Measurements from ENCODE around the gene PAX8.

The PAX8 gene

GRCh38 chr2:113246606-113247005 lies 32.1 kb downstream of the PAX8 start:
- Histone ChIP-seq H3K4me3 (no peak overlapping the region), H3K36me3 (ENCODE audit: insufficient read depth, low read length) (no peaks in the 10 kb centered on the region), H3K9me3 (ENCODE audit: low read depth, low read length) (no peaks in the 10 kb centered on the region), H3K27ac (no peak overlapping the region), H3K9ac (ENCODE audit: insufficient read length) (no peak overlapping the region)
- no peak for DNase-seq (ENCODE audit: low read depth, low spot score)
- TF ChIP-seq FOXP2 (optimal IDR thresholded peaks at IDR 0.05; ENCODE audit: control extremely low read depth, extremely low read length, insufficient read depth) (no peak), EZH2 (IDR thresholded peaks at IDR 0.05) (no peak), POLR2AphosphoS5 (IDR thresholded peaks at IDR 0.05; ENCODE audit: borderline replicate concordance, low read depth, low read length) (no peak)

- H3K9me3 ChIP-seq (ENCODE audit: low read depth, low read length) = no peaks in the 10 kb centered on the region
- H3K4me3 ChIP-seq = no peak overlapping the region
- no peaks in the 10 kb centered on the region for H3K36me3 ChIP-seq (ENCODE audit: insufficient read depth, low read length)
- no peak for TF ChIP-seq EZH2 (IDR thresholded peaks at IDR 0.05)
- no peak for TF ChIP-seq POLR2AphosphoS5 (IDR thresholded peaks at IDR 0.05; ENCODE audit: borderline replicate concordance, low read depth, low read length)
- no peak for TF ChIP-seq FOXP2 (optimal IDR thresholded peaks at IDR 0.05; ENCODE audit: control extremely low read depth, extremely low read length, insufficient read depth)
- H3K27ac ChIP-seq = no peak overlapping the region
- no peak for DNase-seq (ENCODE audit: low read depth, low spot score)
- H3K9ac ChIP-seq (ENCODE audit: insufficient read length) = no peak overlapping the region
These were observed 33.4 kb downstream of the PAX8 start for GRCh38 chr2:113245276-113245711.

- TF ChIP-seq EZH2 (IDR thresholded peaks at IDR 0.05) (no peak), POLR2AphosphoS5 (IDR thresholded peaks at IDR 0.05; ENCODE audit: borderline replicate concordance, low read depth, low read length) (no peak), FOXP2 (optimal IDR thresholded peaks at IDR 0.05; ENCODE audit: control extremely low read depth, extremely low read length, insufficient read depth) (no peak)
- Histone ChIP-seq H3K9ac (ENCODE audit: insufficient read length) (no peak overlapping the region), H3K36me3 (ENCODE audit: insufficient read depth, low read length) (no peaks in the 10 kb centered on the region; the same call in 1 of the 2 replicates), H3K9me3 (ENCODE audit: low read depth, low read length) (no peaks in the 10 kb centered on the region), H3K4me3 (no peak overlapping the region), H3K27ac (no peak overlapping the region)
- DNase-seq (ENCODE audit: low read depth, low spot score) = no peak
These were observed 36.4 kb downstream of the PAX8 start for GRCh38 chr2:113242327-113242726.

GRCh38 chr2:113240915-113241911 lies 37.5 kb downstream of the PAX8 start:
- no peak for DNase-seq (ENCODE audit: low read depth, low spot score)
- Histone ChIP-seq H3K36me3 (ENCODE audit: insufficient read depth, low read length) (no peaks in the 10 kb centered on the region; the same call in 1 of the 2 replicates), H3K9ac (ENCODE audit: insufficient read length) (no peak overlapping the region), H3K4me3 (no peak overlapping the region), H3K9me3 (ENCODE audit: low read depth, low read length) (no peaks in the 10 kb centered on the region), H3K27ac (no peak overlapping the region)
- TF ChIP-seq EZH2 (IDR thresholded peaks at IDR 0.05) (no peak), POLR2AphosphoS5 (IDR thresholded peaks at IDR 0.05; ENCODE audit: borderline replicate concordance, low read depth, low read length) (no peak), FOXP2 (optimal IDR thresholded peaks at IDR 0.05; ENCODE audit: control extremely low read depth, extremely low read length, insufficient read depth) (no peak)

GRCh38 chr2:113240150-113240914 lies 38.4 kb downstream of the PAX8 start:
- DNase-seq (ENCODE audit: low read depth, low spot score) = no peak
- no peaks in the 10 kb centered on the region for H3K9me3 ChIP-seq (ENCODE audit: low read depth, low read length)
- no peaks in the 10 kb centered on the region; the same call in 1 of the 2 replicates for H3K36me3 ChIP-seq (ENCODE audit: insufficient read depth, low read length)
- no peak overlapping the region for H3K27ac ChIP-seq
- TF ChIP-seq POLR2AphosphoS5 (IDR thresholded peaks at IDR 0.05; ENCODE audit: borderline replicate concordance, low read depth, low read length) = no peak
- no peak for TF ChIP-seq EZH2 (IDR thresholded peaks at IDR 0.05)
- TF ChIP-seq FOXP2 (optimal IDR thresholded peaks at IDR 0.05; ENCODE audit: control extremely low read depth, extremely low read length, insufficient read depth) = no peak
- peak overlapping the region; percentile 27; the same call in 1 of the 2 replicates for H3K4me3 ChIP-seq
- H3K9ac ChIP-seq (ENCODE audit: insufficient read length) = no peak overlapping the region

GRCh38 chr2:113238871-113239839 lies 39.6 kb downstream of the PAX8 start:
- Histone ChIP-seq H3K4me3 (peak overlapping the region; percentile 27; the same call in 1 of the 2 replicates), H3K9ac (ENCODE audit: insufficient read length) (no peak overlapping the region), H3K36me3 (ENCODE audit: insufficient read depth, low read length) (no peaks in the 10 kb centered on the region; the same call in 1 of the 2 replicates), H3K9me3 (ENCODE audit: low read depth, low read length) (no peaks in the 10 kb centered on the region), H3K27ac (no peak overlapping the region)
- DNase-seq (ENCODE audit: low read depth, low spot score) = no peak
- TF ChIP-seq FOXP2 (optimal IDR thresholded peaks at IDR 0.05; ENCODE audit: control extremely low read depth, extremely low read length, insufficient read depth) = no peak

- H3K4me3 ChIP-seq = no peak overlapping the region
- no peak overlapping the region for H3K9ac ChIP-seq (ENCODE audit: insufficient read length)
- no peak overlapping the region for H3K27ac ChIP-seq
- TF ChIP-seq FOXP2 (optimal IDR thresholded peaks at IDR 0.05; ENCODE audit: control extremely low read depth, extremely low read length, insufficient read depth) (no peak), POLR2AphosphoS5 (IDR thresholded peaks at IDR 0.05; ENCODE audit: borderline replicate concordance, low read depth, low read length) (no peak), EZH2 (IDR thresholded peaks at IDR 0.05) (no peak)
- no peak for DNase-seq (ENCODE audit: low read depth, low spot score)
- no peaks in the 10 kb centered on the region; the same call in 1 of the 2 replicates for H3K36me3 ChIP-seq (ENCODE audit: insufficient read depth, low read length)
- H3K9me3 ChIP-seq (ENCODE audit: low read depth, low read length) = no peaks in the 10 kb centered on the region
These were observed 41.0 kb downstream of the PAX8 start for GRCh38 chr2:113237604-113238160.

Data from SK-N-MC (cell line).